Colon (tissue), 2 donors: Measurements from ENCODE around the gene FNBP1L.

Source experiments
- FAIRE-seq: peaks from 2 replicates; lab custom pipeline; 2012; peaks lifted over from hg19 to GRCh38; lab: Jason Lieb, UNC
- donor health status: control.
- donor health status: control.

The FNBP1L gene

DNA sequence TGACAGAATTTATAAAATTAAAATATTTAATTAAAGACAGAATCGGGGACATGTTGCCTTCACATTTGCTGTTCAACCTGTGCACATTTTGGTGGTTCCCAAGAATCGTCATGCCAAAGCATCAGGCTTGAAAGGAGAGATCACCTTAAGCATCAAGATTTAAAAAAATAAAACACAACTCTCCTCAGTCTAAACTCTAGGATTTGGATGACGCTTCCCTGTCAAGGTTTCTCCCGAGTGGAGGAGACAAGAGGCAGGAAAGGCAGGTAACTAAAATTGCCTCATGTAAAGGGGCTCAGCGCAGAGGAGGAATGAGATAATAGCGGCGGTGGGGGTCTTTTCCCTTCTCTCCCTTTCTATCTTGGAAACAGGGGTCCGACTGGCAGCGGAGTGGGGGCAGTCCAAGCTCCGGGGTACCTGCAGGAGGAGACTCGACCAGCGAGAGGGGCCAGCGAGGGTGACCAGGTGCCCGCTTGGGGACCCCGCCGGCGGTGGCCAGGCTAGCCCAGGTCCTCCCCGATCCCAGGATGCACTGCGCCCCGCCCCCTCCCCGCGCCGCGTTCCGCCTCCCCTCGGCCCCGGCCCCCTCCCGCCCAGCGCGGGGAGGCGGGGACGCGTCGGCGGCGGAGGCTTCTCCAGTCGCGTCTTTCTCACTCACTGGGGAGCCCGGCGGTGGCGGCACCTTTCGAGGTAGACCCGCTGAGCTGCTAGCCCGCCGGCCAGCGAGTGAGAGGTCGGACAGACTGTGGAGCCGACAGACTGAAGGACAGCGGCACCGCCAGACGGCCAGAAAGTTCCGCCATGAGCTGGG, at the start of gene FNBP1L:
Gene FNBP1L (plus strand): TSS at position 638 of the 811 bp plus-strand sequence. CDS start 164 bp downstream, at position 802.
- no peak for FAIRE-seq

- FAIRE-seq = no peak
Measured at GRCh38 chr1:93399781-93400180, 48.1 kb upstream of the FNBP1L start.

GRCh38 chr1:93408203-93408602, 39.7 kb upstream of the FNBP1L start:
- FAIRE-seq = no peak

- FAIRE-seq = no peak
Measured at GRCh38 chr1:93411000-93411399, 36.9 kb upstream of the FNBP1L start.

GRCh38 chr1:93414749-93415148, 33.2 kb upstream of the FNBP1L start:
- no peak for FAIRE-seq

DNA sequence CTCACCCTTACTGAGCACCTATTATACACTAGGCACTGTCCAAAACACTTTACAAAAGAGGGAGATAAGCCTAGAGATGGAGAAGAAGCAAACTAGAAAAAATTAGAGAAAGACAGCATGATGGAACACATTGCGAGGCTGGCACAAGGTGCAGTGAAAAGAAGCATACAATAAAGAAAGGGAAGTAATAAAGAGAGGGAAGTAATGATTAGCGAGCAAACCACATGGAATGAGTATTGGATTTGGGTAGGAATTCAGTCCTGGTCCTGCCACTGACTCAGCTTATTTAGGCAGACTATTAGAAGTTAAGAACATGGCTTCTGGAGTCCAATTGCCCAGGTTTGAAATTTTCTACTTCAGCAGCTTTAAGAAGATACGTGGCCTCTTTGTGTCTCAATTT, 32.6 kb upstream of the FNBP1L start:
- no peak for FAIRE-seq

DNA sequence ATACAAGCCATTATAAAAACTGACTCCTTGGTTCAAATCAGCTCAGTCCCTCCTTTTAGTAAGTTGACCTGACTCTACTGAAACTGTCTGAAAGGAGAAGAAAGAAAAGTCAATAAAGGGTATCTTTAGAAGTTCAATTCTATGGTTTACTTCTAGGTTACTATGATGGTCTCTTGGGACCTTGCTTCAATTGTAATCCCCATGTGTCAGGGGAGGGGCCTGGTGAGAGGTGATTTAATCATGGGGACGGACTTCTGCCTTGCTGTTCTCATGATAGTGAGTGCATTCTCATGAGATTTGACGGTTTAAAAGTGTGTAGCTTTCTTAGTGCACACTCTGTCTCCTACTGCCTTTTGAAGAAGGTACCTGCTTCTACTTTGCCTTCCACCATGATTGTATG, 31.7 kb upstream of the FNBP1L start:
- FAIRE-seq = no peak

GRCh38 chr1:93419344-93419743, 28.6 kb upstream of the FNBP1L start:
- no peak for FAIRE-seq

DNA sequence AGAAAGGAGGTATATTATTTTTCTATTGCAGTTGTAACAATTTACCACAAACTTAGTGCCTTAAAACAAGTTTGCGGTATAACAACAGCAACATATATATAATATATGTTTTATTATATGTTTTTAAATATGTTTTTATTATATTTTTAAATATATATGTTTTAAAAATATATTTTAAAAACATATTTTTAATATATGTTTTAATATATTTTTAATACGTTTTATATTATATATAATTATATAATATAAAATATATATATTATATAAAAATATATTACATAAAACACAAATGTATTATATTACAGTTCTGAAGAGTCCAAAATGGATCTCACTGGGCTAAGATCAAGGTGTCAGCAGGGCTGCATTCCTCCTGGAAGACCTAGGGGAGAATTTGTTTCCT, 27.5 kb upstream of the FNBP1L start:
- FAIRE-seq = peak; percentile 98

GRCh38 chr1:93426181-93426580, 21.7 kb upstream of the FNBP1L start:
- no peak for FAIRE-seq

GRCh38 chr1:93427656-93428055, 20.3 kb upstream of the FNBP1L start:
- FAIRE-seq = no peak

DNA sequence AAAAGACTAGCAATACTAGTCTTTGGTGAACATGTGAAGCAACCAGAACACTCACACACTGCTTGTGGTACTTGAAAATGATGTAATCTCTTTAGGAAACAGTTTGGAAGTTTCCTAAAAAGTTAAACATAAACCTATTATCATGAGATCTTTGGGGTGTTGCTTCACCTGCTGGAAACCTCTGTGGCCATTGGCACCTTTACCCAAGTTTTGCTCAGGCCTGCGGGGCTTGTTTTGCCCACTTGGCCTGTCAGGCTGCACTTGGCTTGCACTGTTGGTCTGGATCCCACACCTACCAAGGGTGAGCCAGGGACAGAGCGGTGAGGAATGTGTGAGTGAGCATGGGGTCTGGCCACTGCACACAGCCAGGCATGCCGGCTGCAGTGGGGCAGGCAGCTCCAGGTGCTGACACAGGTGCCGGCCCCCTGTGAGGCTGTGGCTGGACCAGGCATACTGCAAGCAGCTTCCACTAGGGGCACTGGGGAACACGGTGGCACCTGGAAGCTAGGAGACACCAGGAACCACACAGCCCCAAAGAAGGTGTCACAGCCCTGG, 14.4 kb upstream of the FNBP1L start:
- no peak for FAIRE-seq

DNA sequence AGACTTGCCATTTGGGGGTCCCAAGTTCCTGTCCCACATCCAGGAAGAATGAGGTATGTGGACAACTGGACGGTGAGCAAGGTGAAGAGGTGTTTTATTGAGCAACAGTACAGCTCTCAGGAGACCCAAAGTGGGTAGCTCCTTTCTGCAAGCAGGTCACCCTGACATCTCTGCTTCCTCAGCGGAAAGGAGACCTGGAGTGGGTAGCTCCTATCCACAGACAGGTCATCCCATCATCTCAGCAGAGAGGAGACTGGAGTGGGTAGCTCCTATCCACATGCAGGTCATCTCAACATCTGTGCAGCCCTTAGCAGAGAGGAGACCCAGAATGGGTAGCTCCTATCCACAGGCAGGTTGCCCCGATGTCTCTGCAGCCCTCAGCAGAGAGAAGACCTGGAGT, 13.8 kb upstream of the FNBP1L start:
- no peak for FAIRE-seq

DNA sequence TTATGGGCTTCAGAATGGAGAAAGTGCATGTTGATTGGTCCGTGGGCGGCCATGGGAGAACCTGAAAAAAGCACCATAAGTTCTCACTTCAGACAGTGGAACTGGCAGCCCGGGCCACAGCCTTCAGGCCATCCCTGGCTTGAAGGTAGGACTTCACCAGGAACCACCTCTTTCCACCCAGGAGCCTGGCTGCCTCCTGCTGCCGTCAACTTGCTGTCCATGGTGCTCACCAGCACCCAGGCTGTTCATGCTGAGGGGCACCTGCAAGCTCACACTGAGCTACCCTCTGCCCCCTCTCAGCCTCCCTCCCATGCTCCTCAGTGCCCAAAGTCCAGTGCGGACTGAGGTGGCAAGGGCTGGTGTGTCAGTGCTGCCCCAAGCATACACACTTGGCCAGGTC, 12.9 kb upstream of the FNBP1L start:
- no peak for FAIRE-seq

DNA sequence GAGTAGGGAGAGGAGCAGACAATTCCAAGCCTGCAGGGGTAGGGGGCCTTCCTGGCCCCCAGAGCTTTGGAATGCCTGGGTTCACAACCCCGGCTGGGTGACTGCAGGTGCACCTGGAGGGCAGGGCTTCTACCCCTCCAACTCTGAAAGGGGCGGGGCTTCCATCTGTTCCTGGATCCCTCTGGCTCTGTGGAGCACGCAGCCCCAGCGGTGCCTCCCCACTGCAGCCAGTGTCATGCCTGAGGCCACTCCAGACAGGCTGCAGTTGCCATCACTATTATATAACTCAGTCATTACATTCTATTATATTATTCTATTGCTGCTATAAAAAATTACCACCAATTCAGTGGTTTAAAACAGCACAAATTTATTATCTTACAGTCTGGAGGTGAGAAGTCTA, 12.5 kb upstream of the FNBP1L start:
- no peak for FAIRE-seq

- FAIRE-seq = no peak
Measured at GRCh38 chr1:93436496-93436895, 11.4 kb upstream of the FNBP1L start.

DNA sequence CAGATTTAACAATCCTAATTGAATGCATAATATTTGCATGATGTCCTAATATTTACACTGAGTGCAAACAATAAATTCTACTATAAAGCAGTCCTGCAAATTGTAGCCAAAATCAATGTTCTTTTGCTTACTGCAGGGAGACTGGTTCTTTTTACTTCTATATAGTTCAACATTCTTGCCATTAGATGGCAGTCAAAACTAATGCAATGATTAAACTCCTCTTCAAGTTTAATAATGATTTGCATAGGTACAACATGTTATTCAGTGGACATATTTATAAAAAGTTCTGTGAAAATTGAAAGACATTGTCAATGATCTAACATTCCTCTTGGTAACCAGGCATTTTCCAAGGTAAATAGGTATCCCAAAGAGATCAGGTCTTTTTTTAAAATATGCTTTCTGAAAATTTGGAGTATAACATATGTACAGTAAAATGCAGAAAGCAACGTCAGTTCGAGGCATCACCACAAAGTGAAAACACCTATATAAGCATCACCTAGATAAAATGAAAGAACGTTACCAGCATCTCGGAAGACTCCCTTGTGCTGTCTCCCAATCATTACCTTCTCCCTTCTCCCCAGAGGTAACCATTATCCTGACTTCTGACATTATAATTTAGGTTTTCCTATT, 9.8 kb upstream of the FNBP1L start:
- FAIRE-seq = peak; percentile 65

- FAIRE-seq = no peak
Measured at GRCh38 chr1:93438716-93439115, 9.2 kb upstream of the FNBP1L start.

DNA sequence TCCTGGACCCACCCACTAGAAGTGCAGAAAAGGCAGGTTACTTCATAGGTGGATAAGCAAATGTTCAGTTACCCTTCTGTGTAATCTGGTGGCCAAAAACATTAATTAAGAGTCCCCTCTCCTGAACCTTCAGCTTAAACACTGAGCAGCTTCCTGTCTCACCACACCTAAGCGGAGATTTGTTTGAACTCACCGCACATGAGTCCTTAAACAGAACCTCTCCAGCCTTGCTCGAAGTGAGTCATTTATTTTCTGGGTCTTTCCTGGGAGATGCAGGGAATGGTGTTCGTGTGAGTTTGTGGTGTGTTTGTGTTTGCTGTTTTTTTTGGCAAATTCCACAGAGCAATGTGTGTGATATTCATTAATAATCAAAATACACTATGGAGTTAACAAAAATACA, 7.6 kb upstream of the FNBP1L start:
- no peak for FAIRE-seq

DNA sequence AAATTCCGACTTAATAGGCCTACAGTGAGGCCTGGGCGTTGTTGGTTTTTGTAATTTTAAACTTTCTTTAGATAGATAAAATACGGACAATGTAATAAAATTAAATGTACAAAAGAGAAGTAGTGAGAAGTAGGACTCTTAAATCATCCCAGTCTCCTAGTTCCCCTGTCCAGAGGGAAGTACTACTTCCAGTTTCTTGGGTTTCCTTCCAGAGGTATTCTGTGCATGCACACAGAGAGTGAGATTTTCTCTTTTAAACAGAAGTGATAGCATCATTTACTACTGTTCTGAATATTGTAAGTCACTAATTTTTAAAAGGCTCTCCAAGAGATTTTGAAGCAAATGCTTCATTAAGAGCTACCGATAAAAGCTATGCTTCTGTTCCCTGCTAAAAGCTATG, 7.2 kb upstream of the FNBP1L start:
- no peak for FAIRE-seq

- no peak for FAIRE-seq
Measured at GRCh38 chr1:93441589-93441988, 6.3 kb upstream of the FNBP1L start.

- peak; percentile 21 for FAIRE-seq
Measured at GRCh38 chr1:93442008-93442666, 5.8 kb upstream of the FNBP1L start.

DNA sequence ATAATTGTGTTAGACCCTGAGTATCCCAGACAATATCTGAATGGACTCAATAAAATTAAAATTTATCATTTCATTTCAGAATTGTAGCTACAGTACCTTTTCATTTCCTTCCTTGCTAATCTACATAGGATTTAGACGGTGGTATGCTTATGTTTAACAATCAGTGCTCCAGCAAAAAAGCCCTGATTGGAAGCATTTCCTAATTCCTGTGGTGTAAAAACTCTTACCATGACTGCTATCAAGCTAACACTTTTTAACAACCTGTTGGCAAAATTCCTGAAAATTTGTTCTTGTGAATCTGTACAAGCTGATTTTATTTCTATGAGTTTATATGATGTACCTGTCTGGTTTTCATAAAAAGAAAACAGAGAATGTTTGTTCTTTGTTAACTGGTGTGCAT, 5.2 kb upstream of the FNBP1L start:
- FAIRE-seq = peak; percentile 31
